ENCODE results near the gene RALB.
A peak's percentile ranks its signal among the peaks of the same experiment; 100 is the strongest.
"Not testable (repeated sequence)": the region's sequence is repeated elsewhere in the genome, so short reads cannot be mapped to it uniquely, and the experiment has no call there.

Gene RALB

DNA sequence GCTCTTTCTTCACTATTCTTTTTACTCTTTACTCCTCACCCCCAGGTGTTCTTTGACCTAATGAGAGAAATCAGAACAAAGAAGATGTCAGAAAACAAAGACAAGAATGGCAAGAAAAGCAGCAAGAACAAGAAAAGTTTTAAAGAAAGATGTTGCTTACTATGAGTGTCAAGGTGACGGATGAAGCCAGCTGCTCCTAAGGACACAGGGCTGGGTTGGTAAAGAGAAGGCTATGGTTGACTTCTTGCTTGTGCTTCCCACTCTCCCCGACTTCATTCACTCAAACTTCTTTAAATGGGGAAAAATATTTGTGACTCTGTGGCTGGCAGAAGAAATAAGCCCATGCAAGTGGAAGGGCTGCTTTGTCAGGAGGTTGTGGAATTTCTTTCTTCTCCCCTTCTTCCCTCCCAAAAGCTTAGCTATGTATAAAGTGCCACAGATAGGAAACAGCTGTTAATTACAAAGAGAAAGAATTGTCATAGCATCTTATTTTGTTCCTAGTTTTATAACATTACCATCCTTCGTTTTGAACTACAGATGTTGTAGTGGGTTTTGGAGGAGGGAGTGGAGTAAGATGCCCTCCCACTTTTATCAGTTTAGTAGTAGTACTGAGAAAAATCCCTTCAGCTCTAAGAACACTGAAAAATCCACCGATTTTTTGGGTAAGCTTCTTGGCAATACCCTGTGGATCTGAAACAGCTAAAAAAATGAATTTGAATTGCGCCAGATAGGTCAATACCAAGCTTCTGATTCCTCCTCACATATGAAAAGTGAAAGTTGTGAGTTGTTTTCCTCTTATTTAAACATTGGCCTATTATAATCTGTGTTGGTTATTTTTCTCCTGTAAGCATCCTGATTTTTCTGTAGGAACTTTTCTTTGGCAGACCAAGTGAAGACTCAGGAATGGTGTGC lies 40.7 kb downstream of the RALB start:
- DNase-seq (ENCODE audit: low spot score), result no peak

DNA sequence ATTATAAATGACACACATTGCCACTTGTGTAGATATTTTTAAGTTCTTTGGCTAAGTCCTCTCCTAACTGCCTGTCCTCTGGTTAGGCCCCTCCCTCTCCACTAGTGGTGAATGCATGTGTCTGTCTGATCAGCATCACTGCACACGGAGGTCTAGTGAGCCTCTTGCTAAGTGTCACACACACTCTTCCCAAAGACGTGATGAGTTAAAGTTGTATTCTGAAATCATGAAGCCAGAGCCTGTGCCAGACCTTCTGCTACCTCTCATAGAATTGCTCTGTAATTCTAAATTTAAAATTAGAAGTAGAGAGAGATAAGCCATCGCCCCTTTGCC lies 41.3 kb downstream of the RALB start:
- FAIRE-seq (no peak), DNase-seq (ENCODE audit: low spot score) (no peak)

More for the DNA sequence above, 40.7 kb downstream of the RALB start:
- FAIRE-seq, result no peak

DNA sequence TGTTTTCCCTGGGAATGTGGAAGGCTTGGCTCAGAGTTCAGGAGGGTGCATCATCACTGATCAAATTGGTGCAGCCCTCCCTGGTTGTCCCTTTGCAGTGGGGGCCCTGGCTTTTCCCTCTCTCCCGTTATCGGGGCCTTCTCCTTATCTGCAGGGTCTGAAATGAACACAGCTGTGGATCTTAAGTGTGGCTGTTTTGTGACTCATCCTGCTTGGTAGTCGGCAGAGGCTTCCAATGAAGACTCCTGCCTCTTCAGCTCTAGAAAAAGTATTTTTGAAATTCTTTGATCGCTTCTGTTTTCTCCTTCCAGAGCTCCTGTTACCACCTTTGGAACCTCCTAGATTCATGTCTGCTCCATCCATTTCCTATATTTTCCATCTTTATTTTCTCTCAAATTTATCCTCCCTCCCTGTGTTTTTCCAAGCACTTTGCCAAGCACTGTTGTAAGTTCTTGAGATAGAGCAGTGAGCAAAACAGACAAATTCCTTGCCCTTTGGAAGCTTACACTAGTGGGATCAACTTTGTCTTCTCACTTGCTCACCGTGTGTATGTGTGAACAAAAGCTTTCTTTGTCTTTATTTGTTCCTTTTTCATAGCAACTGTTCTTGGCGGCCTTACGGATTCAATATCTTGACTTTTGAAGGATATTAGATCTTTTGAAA lies 45.7 kb downstream of the RALB start:
- no peak for FAIRE-seq
- DNase-seq (ENCODE audit: low spot score), result no peak

DNA sequence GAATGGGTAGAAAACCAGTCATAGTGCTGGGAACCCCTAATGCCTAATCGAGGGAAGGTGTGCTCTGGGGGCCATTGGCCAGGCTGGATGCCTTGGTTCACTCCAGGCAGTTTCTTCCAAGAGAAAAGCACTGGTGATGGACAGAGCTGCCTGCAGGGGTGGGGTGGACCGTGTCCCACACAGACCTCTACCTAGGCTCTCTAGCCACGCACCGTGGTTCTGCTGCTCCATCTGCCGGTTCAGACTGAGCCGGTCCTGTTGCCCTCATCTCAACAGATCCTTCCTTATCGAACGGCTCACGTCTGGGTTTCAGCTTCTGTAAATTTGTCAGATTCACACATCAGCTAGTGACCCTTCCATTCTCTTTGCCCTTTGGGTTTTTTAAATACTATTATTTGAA lies 46.4 kb downstream of the RALB start:
- no peak for FAIRE-seq
- DNase-seq (ENCODE audit: low spot score), result no peak

- DNase-seq (ENCODE audit: low spot score) (no peak), FAIRE-seq (no peak)
Observed at GRCh38 chr2:120299561-120299960, 46.9 kb downstream of the RALB start.

GRCh38 chr2:120300385-120300784 lies 47.7 kb downstream of the RALB start:
- FAIRE-seq, result peak; percentile 30
- DNase-seq (ENCODE audit: low spot score), result no peak

GRCh38 chr2:120301284-120301683 lies 48.6 kb downstream of the RALB start:
- FAIRE-seq (no peak), DNase-seq (ENCODE audit: low spot score) (no peak)

GRCh38 chr2:120302301-120302700 lies 49.6 kb downstream of the RALB start:
- FAIRE-seq (no peak), DNase-seq (ENCODE audit: low spot score) (no peak)

GRCh38 chr2:120303177-120303576 lies 50.5 kb downstream of the RALB start:
- FAIRE-seq (peak; percentile 70), DNase-seq (ENCODE audit: low spot score) (no peak)

- DNase-seq (ENCODE audit: low spot score), result no peak
- no peak for FAIRE-seq
Observed at GRCh38 chr2:120305296-120305695, 52.6 kb downstream of the RALB start.

- no peak for FAIRE-seq
Observed at GRCh38 chr2:120305937-120306490, 53.4 kb downstream of the RALB start.

DNA sequence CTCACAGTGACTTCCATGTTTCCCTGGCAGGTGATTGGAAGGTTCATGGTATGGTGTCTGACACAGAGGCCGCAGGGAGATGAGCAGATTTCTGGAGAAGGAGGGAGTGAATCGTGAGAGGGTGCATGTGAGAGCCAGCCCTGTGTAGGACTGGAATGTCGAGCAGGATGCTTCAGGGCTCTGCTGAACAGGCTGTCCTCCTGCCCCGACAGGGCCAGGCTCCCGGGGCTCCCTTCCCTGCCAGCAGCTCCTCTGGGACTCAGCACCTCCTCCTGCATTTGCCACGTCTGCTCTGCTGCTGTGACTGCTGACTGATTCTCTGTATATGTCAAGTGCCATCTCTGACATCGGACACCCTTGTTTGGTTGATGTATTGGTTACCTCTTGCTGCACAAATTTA lies 54.8 kb downstream of the RALB start:
- FAIRE-seq, result no peak
- DNase-seq (ENCODE audit: low spot score), result no peak

More at GRCh38 chr2:120305937-120306490, 53.4 kb downstream of the RALB start:
- no peak for DNase-seq (ENCODE audit: low spot score)

DNA sequence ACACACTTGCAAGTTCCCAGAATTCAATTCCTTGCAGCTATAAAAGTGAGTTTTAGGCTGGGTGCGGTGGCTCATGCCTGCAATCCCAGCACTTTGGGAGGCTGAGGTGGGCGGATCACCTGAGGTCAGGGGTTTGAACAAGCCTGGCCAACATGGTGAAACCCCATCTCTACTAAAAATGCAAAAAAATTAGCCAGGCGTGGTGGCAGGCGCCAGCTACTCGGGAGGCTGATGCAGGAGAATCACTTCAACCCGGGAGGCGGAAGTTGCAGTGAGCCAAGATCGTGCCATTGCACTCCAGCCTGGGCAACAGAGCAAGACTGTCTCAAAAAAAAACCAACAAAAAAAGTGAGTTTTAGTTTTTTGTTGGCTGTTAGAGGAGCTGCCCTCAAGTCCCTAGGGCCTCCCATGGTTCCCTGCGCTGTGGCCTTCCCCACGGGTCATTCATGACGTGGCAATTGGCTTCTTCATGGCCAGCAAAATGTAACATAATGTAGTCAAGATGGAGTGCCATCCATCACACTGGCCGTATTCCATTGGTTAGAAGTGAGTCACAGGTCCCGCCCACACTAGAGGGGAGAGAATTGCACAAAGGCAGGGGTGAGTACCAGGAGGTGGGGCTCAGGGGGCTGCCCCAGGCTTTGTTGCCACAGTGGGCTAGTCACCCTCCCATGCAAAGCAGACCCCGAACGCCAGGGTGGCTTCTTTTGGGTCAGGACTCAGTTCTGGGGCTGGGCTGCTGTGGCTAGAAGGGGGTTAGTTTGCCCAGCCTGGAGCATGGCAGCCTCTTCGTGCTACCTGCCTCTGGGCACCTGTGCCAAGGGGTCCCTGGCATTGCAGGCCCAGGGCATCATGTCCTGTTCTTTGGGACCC lies 55.6 kb downstream of the RALB start:
- DNase-seq (ENCODE audit: low spot score), result no peak
- no peak for FAIRE-seq

GRCh38 chr2:120310136-120310535 lies 57.5 kb downstream of the RALB start:
- FAIRE-seq, result no peak
- no peak for DNase-seq (ENCODE audit: low spot score)

DNA sequence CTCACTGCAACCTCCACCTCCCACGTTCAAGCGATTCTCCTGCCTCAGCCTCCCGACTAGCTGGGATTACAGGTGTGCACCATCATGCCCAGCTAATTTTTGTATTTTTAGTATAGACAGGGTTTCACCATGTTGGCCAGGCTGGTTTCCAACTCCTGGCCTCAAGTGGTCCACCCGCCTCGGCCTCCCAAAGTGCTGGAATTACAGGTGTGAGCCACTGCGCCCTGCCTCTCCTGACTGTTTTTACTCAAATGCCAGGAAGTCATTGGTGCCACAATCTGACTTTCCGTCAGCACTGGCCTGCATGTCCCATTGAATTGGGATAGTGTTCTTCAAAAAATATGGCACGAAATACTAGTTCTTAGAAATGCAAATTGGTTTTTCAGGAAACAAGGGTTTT lies 58.2 kb downstream of the RALB start:
- not testable (repeated sequence) for FAIRE-seq; DNase-seq (ENCODE audit: low spot score)

DNA sequence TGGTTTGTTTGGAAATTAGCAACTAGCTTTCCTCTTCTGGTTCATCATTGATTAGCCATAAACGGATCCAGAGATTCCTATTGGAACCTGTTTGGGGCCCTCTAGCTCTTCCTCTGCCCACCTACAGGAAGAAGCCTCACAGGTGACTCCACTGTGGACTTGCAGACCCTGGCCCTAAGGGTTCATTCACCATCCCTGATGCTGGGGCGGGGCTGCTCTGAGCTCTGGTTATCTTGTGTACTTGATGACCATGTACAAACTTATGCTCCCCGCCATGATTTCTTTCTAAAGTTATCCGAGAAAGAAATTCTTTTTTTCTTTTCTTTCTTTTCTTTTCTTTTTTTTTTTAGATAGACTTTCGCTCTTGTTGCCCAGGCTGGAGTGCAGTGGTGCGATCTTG lies 59.4 kb downstream of the RALB start:
- FAIRE-seq (no peak), DNase-seq (ENCODE audit: low spot score) (no peak)

DNA sequence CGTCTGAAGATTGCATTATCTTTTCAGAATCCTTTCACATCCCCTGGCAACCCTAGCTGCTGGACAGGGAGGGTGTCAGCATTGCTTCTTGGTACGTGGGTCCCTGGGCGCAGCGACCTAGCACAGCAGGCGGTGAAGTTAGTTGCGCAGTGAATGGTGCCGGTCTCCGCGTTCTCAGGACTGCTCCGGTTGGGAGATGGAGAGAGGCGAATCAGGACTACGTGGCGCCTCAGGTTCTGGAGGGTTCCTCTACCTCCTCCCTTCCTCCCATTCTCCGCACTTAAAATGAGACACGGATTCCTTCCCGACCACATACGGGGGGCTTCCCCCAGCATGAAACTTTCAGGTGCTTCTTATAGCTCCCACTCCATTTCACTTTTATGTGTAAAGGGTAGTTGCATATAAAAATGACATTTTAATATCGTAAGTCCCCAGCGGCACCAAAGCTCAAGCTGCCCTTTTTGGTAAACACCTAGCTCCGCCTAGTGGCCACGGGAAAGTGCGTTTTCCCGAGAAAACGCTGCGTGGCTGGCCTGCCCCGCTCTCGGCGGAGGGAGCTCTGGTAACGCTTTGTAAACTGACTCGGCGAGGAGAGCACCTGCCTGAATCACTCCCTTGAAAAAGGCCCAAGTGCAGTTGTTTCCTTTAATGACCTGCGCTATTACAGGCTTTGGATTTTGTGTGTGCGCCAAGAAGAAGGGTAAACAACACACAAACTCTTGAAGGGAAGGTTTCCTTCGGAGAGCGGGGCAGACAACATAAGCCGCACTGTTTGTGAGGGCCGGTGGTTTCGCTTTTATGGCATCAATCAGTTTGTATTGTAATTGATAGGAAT lies 60.4 kb downstream of the RALB start:
- FAIRE-seq (peak; percentile 77), DNase-seq (ENCODE audit: low spot score) (peak; percentile 85)

GRCh38 chr2:120313695-120314615 lies 61.3 kb downstream of the RALB start:
- FAIRE-seq (peak; percentile 32), DNase-seq (ENCODE audit: low spot score) (no peak)

- DNase-seq (ENCODE audit: low spot score), result no peak
Observed at GRCh38 chr2:120314690-120315366, 62.2 kb downstream of the RALB start.

More at GRCh38 chr2:120314690-120315366, 62.2 kb downstream of the RALB start:
- peak; percentile 5 for FAIRE-seq
